Liver (tissue), 3 donors: ENCODE results near the gene SMYD5.

Experiments used
- CTCF ChIP-seq: fragments of 150-350 bp; IDR thresholded peaks from 2 replicates; pipeline ENCODE4 v1.5.1; 2017; ENCODE audit warnings: improper control_type of control experiment, low read depth, low read length; ENCODE audit not compliant: missing input control
- EGR1 ChIP-seq, 2 donors: IDR thresholded peaks; 2 replicates each; pipeline ENCODE4 v1.6.1; 2016 to 2018; ENCODE audit warnings: antibody characterized with exemption in 2 of 2, low read depth in 2 of 2
- GABPA ChIP-seq, 2 donors: IDR thresholded peaks in 1 of 2; conservative IDR thresholded peaks in 1 of 2; 2 replicates each; pipeline ENCODE4 v1.6.1; 2016; ENCODE audit warnings: antibody characterized with exemption in 2 of 2, mild to moderate bottlenecking in 1 of 2, moderate library complexity in 1 of 2
- JUND ChIP-seq, 2 donors: IDR thresholded peaks; 2 replicates each; pipeline ENCODE4 v1.6.1; 2016; ENCODE audit warnings: antibody characterized with exemption in 2 of 2
- MAX ChIP-seq: IDR thresholded peaks from 2 replicates; pipeline ENCODE4 v1.6.1; 2016; ENCODE audit warnings: antibody characterized with exemption
- REST ChIP-seq: IDR thresholded peaks from 2 replicates; pipeline ENCODE4 v1.6.1; 2016; ENCODE audit warnings: antibody characterized with exemption, mild to moderate bottlenecking
- SP1 ChIP-seq: IDR thresholded peaks from 2 replicates; pipeline ENCODE4 v1.6.1; 2018; ENCODE audit warnings: antibody characterized with exemption, mild to moderate bottlenecking
- TAF1 ChIP-seq: conservative IDR thresholded peaks from 2 replicates; pipeline ENCODE4 v1.6.1; 2016; ENCODE audit warnings: antibody characterized with exemption, mild to moderate bottlenecking
- YY1 ChIP-seq: IDR thresholded peaks from 2 replicates; pipeline ENCODE4 v1.6.1; 2016; ENCODE audit warnings: antibody characterized with exemption, mild to moderate bottlenecking
- TF ChIP-seq, protein P1 (sequence below): IDR thresholded peaks from 2 replicates; pipeline ENCODE4 v1.6.1; 2016; ENCODE audit warnings: antibody characterized with exemption
- donor health status: healthy.
- donor health status: healthy.

DNA sequence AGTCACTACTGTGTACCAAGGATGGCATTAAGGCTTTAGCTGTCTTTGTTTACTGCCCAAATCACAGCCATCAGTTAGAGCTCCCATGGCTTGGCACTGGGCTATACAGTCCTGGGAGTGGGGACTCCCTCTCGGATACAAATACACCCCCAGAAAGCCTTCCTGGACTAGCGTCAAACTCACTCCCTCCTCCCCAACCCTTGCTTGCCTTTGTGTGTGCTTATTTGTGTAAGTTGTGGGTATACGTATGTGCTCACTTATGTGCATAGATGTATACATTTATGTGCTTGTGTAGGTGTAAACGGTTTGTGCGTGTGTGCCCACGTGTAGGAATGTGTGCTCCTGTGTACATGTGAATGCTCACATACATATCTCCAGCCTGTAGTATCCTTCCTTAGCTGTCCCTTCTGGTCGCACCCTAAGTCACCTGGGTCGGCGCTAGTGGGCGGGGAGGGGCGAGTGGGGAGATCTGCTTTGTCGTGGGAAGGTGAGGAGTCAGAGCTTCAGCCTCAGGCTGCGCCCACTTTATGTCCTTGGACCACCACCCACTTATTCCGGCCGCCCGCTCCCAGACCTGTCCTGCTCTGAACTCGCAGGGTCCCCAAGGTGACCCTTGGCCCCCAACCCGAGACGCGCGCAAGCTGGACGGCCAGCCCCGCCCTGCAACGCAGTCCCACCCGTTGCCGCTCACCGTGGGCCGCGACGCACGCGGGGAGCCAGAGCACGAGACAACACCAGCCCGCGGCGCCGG, 18.5 kb downstream of the SMYD5 start:
- no peak for TF ChIP-seq CTCF
- no peak for TF ChIP-seq EGR1 (IDR thresholded peaks at IDR 0.05; ENCODE audit: low read depth in 2 of 2)
- TF ChIP-seq YY1: no peak
- TF ChIP-seq GABPA (IDR thresholded peaks at IDR 0.05 in 1 of 2, conservative IDR thresholded peaks at IDR 0.05 in 1 of 2): no peak
- TF ChIP-seq, protein P1, sequence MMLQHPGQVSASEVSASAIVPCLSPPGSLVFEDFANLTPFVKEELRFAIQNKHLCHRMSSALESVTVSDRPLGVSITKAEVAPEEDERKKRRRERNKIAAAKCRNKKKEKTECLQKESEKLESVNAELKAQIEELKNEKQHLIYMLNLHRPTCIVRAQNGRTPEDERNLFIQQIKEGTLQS: no peak
- TF ChIP-seq REST: no peak
- no peak for TF ChIP-seq TAF1
- no peak for TF ChIP-seq MAX
- TF ChIP-seq JUND (IDR thresholded peaks at IDR 0.05): no peak
- no peak for TF ChIP-seq SP1
